Activated naive CD4-positive, alpha-beta T cell treated with anti-CD3 and anti-CD28 coated beads, Interleukin-2, amount 10 ng/mL, durations not matched to agents 7 days and 5 days (primary cell): ENCODE measurements around the gene CD2BP2.

Source experiments
- CTCF ChIA-PET: fragments of 350-600 bp; sonication (Branson Sonifier 250); formaldehyde crosslinking; loops from one replicate; lab custom pipeline; 2021; ENCODE audit warnings: antibody characterized with exemption; lab: Charles Lee
- DNase-seq: peaks from one replicate; pipeline ENCODE4 v3.0.0-alpha.2; 2020
- H3K27ac Mint-ChIP-seq: one replicate; pipeline ENCODE4 v1.8.0; 2021; ENCODE audit warnings: mild to moderate bottlenecking, moderate library complexity, mixed read lengths
- H3K27me3 Mint-ChIP-seq: one replicate; pipeline ENCODE4 v1.8.0; 2021; ENCODE audit warnings: mild to moderate bottlenecking, mixed read lengths
- H3K36me3 Mint-ChIP-seq: one replicate; pipeline ENCODE4 v1.8.0; 2021; ENCODE audit warnings: mixed read lengths
- H3K4me1 Mint-ChIP-seq: one replicate; pipeline ENCODE4 v1.8.0; 2021; ENCODE audit warnings: mixed read lengths
- H3K4me3 Mint-ChIP-seq: one replicate; pipeline ENCODE4 v1.8.0; 2021; ENCODE audit warnings: mild to moderate bottlenecking, moderate library complexity, mixed read lengths
- H3K9me3 Mint-ChIP-seq: one replicate; pipeline ENCODE4 v1.8.0; 2021; ENCODE audit warnings: mixed read lengths

The CD2BP2 gene

GRCh38 chr16:30358990-30359870 lies 4.1 kb upstream of the CD2BP2 start:
- CTCF ChIA-PET: interaction anchor here (0.9 kb wide), 1 partner anchor 12 kb away, joined by 3 read pairs; no protein-coding TSS in a partner anchor
- Mint-ChIP-seq H3K4me1 (peaks cover 39% of the 10 kb centered on the region), H3K4me3 (no peak overlapping the region), H3K27me3 (no peaks in the 10 kb centered on the region), H3K9me3 (no peaks in the 10 kb centered on the region), H3K36me3 (peaks cover 60% of the 10 kb centered on the region), H3K27ac (peak overlapping the region; percentile 24)
- DNase-seq: no peak

GRCh38 chr16:30358577-30358936 lies 3.4 kb upstream of the CD2BP2 start:
- H3K27me3 Mint-ChIP-seq: no peaks in the 10 kb centered on the region
- CTCF ChIA-PET: interaction anchor here (0.9 kb wide), 1 partner anchor 12 kb away, joined by 3 read pairs; no protein-coding TSS in a partner anchor
- H3K9me3 Mint-ChIP-seq: no peaks in the 10 kb centered on the region
- H3K4me1 Mint-ChIP-seq: peaks cover 46% of the 10 kb centered on the region
- H3K4me3 Mint-ChIP-seq: no peak overlapping the region
- H3K27ac Mint-ChIP-seq: no peak overlapping the region
- DNase-seq: no peak
- peaks cover 58% of the 10 kb centered on the region for H3K36me3 Mint-ChIP-seq

- Mint-ChIP-seq H3K4me1 (peaks cover 48% of the 10 kb centered on the region), H3K4me3 (peak overlapping the region; percentile 37), H3K27ac (no peak overlapping the region), H3K9me3 (no peaks in the 10 kb centered on the region), H3K36me3 (peaks cover 57% of the 10 kb centered on the region), H3K27me3 (no peaks in the 10 kb centered on the region)
- CTCF ChIA-PET: interaction anchor here (0.9 to 1.1 kb wide), 4 partner anchors 11 to 52 kb away, joined by 3 read pairs; no protein-coding TSS in a partner anchor
- DNase-seq: no peak
These were observed 2.8 kb upstream of the CD2BP2 start for GRCh38 chr16:30357715-30358576.

GRCh38 chr16:30357085-30357714 lies 2.1 kb upstream of the CD2BP2 start:
- no peaks in the 10 kb centered on the region for H3K9me3 Mint-ChIP-seq
- peaks cover 59% of the 10 kb centered on the region for H3K36me3 Mint-ChIP-seq
- H3K4me3 Mint-ChIP-seq: no peak overlapping the region
- H3K4me1 Mint-ChIP-seq: peaks cover 45% of the 10 kb centered on the region
- no peak for DNase-seq
- no peaks in the 10 kb centered on the region for H3K27me3 Mint-ChIP-seq
- CTCF ChIA-PET: interaction anchor here (0.5 to 1.4 kb wide), 5 partner anchors 11 to 284 kb away, joined by 3 to 4 read pairs (median 3); no protein-coding TSS in a partner anchor
- H3K27ac Mint-ChIP-seq: peak overlapping the region; percentile 92

GRCh38 chr16:30356401-30357084 lies 1.4 kb upstream of the CD2BP2 start:
- H3K9me3 Mint-ChIP-seq: no peaks in the 10 kb centered on the region
- H3K27me3 Mint-ChIP-seq: no peaks in the 10 kb centered on the region
- no peak for DNase-seq
- peak overlapping the region; percentile 92 for H3K27ac Mint-ChIP-seq
- H3K4me3 Mint-ChIP-seq: peak overlapping the region; percentile 95
- peaks cover 62% of the 10 kb centered on the region for H3K36me3 Mint-ChIP-seq
- H3K4me1 Mint-ChIP-seq: peaks cover 45% of the 10 kb centered on the region
- CTCF ChIA-PET: interaction anchor here (0.5 to 1.6 kb wide), 6 partner anchors 10 to 285 kb away, joined by 3 to 4 read pairs (median 3); no protein-coding TSS in a partner anchor

GRCh38 chr16:30355954-30356308 lies 823 bp upstream of the CD2BP2 start:
- CTCF ChIA-PET: interaction anchor here (1.3 to 1.6 kb wide), 3 partner anchors 10 to 54 kb away, joined by 3 to 4 read pairs (median 3); no protein-coding TSS in a partner anchor
- Mint-ChIP-seq H3K4me3 (peak overlapping the region; percentile 95), H3K36me3 (peaks cover 66% of the 10 kb centered on the region), H3K4me1 (peaks cover 45% of the 10 kb centered on the region), H3K9me3 (no peaks in the 10 kb centered on the region), H3K27me3 (no peaks in the 10 kb centered on the region), H3K27ac (peak overlapping the region; percentile 92)
- no peak for DNase-seq

- Mint-ChIP-seq H3K27ac (peak overlapping the region; percentile 92), H3K27me3 (no peaks in the 10 kb centered on the region), H3K36me3 (peaks cover 61% of the 10 kb centered on the region), H3K4me3 (peak overlapping the region; percentile 95), H3K4me1 (peaks cover 43% of the 10 kb centered on the region), H3K9me3 (no peaks in the 10 kb centered on the region)
- DNase-seq: no peak
- CTCF ChIA-PET: interaction anchor here (0.7 to 1.3 kb wide), 2 partner anchors 55 to 262 kb away, joined by 3 to 5 read pairs; no protein-coding TSS in a partner anchor
These were observed 525 bp downstream of the CD2BP2 start for GRCh38 chr16:30354423-30355143.

- no peak for DNase-seq
- Mint-ChIP-seq H3K9me3 (no peaks in the 10 kb centered on the region), H3K27ac (no peak overlapping the region), H3K4me3 (peak overlapping the region; percentile 95), H3K36me3 (peaks cover 57% of the 10 kb centered on the region), H3K27me3 (no peaks in the 10 kb centered on the region), H3K4me1 (peaks cover 43% of the 10 kb centered on the region)
- CTCF ChIA-PET: no interaction called here
These were observed 1.5 kb downstream of the CD2BP2 start for GRCh38 chr16:30353438-30354129.

GRCh38 chr16:30352488-30353401 lies 2.4 kb downstream of the CD2BP2 start:
- Mint-ChIP-seq H3K27me3 (no peaks in the 10 kb centered on the region), H3K4me3 (peak overlapping the region; percentile 47), H3K36me3 (peaks cover 53% of the 10 kb centered on the region), H3K4me1 (peaks cover 43% of the 10 kb centered on the region), H3K27ac (no peak overlapping the region), H3K9me3 (no peaks in the 10 kb centered on the region)
- CTCF ChIA-PET: interaction anchor here (1.0 kb wide), 1 partner anchor 57 kb away, joined by 3 read pairs; no protein-coding TSS in a partner anchor
- DNase-seq: no peak

GRCh38 chr16:30351586-30352419 lies 3.3 kb downstream of the CD2BP2 start:
- no peak overlapping the region for H3K4me3 Mint-ChIP-seq
- no peak overlapping the region for H3K27ac Mint-ChIP-seq
- no peaks in the 10 kb centered on the region for H3K27me3 Mint-ChIP-seq
- peaks cover 37% of the 10 kb centered on the region for H3K4me1 Mint-ChIP-seq
- no peaks in the 10 kb centered on the region for H3K9me3 Mint-ChIP-seq
- DNase-seq: no peak
- CTCF ChIA-PET: interaction anchor here (1.0 kb wide), 2 partner anchors 58 kb away, joined by 3 read pairs; no protein-coding TSS in a partner anchor
- H3K36me3 Mint-ChIP-seq: peaks cover 44% of the 10 kb centered on the region

GRCh38 chr16:30351001-30351441 lies 4.1 kb downstream of the CD2BP2 start:
- H3K27me3 Mint-ChIP-seq: no peaks in the 10 kb centered on the region
- peaks cover 30% of the 10 kb centered on the region for H3K4me1 Mint-ChIP-seq
- H3K27ac Mint-ChIP-seq: no peak overlapping the region
- H3K9me3 Mint-ChIP-seq: no peaks in the 10 kb centered on the region
- H3K36me3 Mint-ChIP-seq: peaks cover 40% of the 10 kb centered on the region
- CTCF ChIA-PET: interaction anchor here (1.0 kb wide), 1 partner anchor 58 kb away, joined by 3 read pairs; no protein-coding TSS in a partner anchor
- no peak for DNase-seq
- H3K4me3 Mint-ChIP-seq: no peak overlapping the region
